A549 (cell line): Measurements from ENCODE around the gene PNMA5. TPM values are rescaled to one million over a fixed set of nuclear protein-coding genes. Genes with fewer than 3 reads are reported as not detected.

Experiments
- JUN ChIP-seq, 2 experiments: fragments of >200 bp; sonication (Bioruptor Twin); formaldehyde crosslinking; IDR thresholded peaks; 2 replicates in 1 of 2; 3 replicates in 1 of 2; pipeline ENCODE4 v1.6.1; 2016 to 2017
- polyA plus RNA-seq, 4 experiments: library from polyadenylated mRNA; depleted of rRNA in 3 of 4; stranded (reverse); fragments of >200 nt; fragmentation: RNase III in 1 of 4; extraction: RNeasy Plus Mini Kit Qiagen cat#74134 plus additional on column Dnase treatment in 1 of 4; gene quantifications; 2 replicates in 3 of 4; 3 replicates in 1 of 4; pipeline ENCODE4 v1.2.3, GENCODE V29; 2011 to 2017

The PNMA5 gene
- polyA plus RNA-seq, 2 of the 4 experiments (the other 2 are of a cell fraction), result not detected

DNA sequence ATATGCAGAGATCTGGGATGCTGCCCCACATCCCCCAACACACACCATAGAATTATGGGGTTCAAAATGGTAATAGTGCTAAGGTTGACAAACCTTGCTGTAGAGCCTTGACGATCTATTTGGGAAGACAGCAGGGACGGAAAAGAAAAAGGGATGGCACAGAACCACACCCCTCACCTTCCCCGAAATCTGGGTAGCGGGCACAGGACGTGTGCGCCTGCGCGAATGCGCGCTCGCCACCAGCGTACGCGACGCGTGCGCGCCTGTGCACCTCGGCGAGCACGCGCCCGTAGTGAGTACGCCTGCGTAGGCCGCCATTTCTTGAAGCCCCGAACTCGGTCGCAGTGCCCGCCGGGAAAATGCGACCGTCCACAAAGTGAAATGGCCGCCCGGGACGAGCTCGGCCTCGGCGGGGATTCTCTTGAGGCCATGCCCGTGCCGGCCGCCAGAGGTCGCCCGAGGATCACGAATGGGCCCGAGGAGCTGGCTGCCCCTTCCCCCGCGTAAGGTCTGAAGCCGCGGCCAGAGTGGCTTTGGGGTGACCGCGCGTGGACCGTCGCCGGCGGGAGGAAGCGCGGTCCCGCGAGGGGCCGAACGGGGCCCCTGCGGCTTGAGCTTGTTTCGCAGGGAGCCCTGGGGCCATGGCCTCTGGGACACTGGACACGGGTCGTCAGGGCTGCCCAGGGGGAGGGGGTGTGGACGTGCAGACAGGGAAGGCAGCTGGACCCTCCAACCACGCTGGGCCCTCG is 52.4 kb downstream of the PNMA5 start (continued):
- TF ChIP-seq JUN (IDR thresholded peaks at IDR 0.05), result peak in 1 of 2 experiments; percentile 40; a peak in 2 of 5 replicates

Other genes starting within 250 kb of the PNMA5 start
- gene MAGEA2, start 240.3 kb downstream of the PNMA5 start, polyA plus RNA-seq (2011; rRNA removed), result 0.09 and 0.34 TPM in 2 replicates
- gene MAGEA2, start 240.3 kb downstream of the PNMA5 start, polyA plus RNA-seq (2017; fragmentation: RNase III; extraction: RNeasy Plus Mini Kit Qiagen cat#74134 plus additional on column Dnase treatment), result 0.04 to 0.05 TPM in 2 of 3 replicates, not detected in the other
- gene CSAG3, start 234.9 kb downstream of the PNMA5 start, polyA plus RNA-seq (2011; rRNA removed), result 0.10 TPM in 1 of 2 replicates, not detected in the other
- not detected in 3 replicates for gene CSAG3, start 234.9 kb downstream of the PNMA5 start, polyA plus RNA-seq (2017; fragmentation: RNase III; extraction: RNeasy Plus Mini Kit Qiagen cat#74134 plus additional on column Dnase treatment)
- gene MAGEA6, start 224.4 kb downstream of the PNMA5 start, polyA plus RNA-seq (2011; rRNA removed), result 15.2 and 21.2 TPM in 2 replicates
- 10.2 to 11.3 TPM (median 10.9 TPM) in 3 replicates for gene MAGEA6, start 224.4 kb downstream of the PNMA5 start, polyA plus RNA-seq (2017; fragmentation: RNase III; extraction: RNeasy Plus Mini Kit Qiagen cat#74134 plus additional on column Dnase treatment)
- gene CETN2, start 163.4 kb downstream of the PNMA5 start, polyA plus RNA-seq (2011; rRNA removed), result 64.7 and 69.2 TPM in 2 replicates
- 77.8 to 87.3 TPM (median 82.6 TPM) in 3 replicates for gene CETN2, start 163.4 kb downstream of the PNMA5 start, polyA plus RNA-seq (2017; fragmentation: RNase III; extraction: RNeasy Plus Mini Kit Qiagen cat#74134 plus additional on column Dnase treatment)
- gene NSDHL, start 163.1 kb downstream of the PNMA5 start, polyA plus RNA-seq (2011; rRNA removed), result 24.9 and 26.9 TPM in 2 replicates
- gene NSDHL, start 163.1 kb downstream of the PNMA5 start, polyA plus RNA-seq (2017; fragmentation: RNase III; extraction: RNeasy Plus Mini Kit Qiagen cat#74134 plus additional on column Dnase treatment), result 43.0 to 51.3 TPM (median 50.5 TPM) in 3 replicates
- gene ZNF185, start 96.0 kb downstream of the PNMA5 start, polyA plus RNA-seq (2011; rRNA removed), result 11.2 and 12.8 TPM in 2 replicates
- gene ZNF185, start 96.0 kb downstream of the PNMA5 start, polyA plus RNA-seq (2017; fragmentation: RNase III; extraction: RNeasy Plus Mini Kit Qiagen cat#74134 plus additional on column Dnase treatment), result 4.9 to 5.2 TPM (median 5.0 TPM) in 3 replicates
- gene PNMA3, start 62.4 kb upstream of the PNMA5 start, polyA plus RNA-seq (2011; rRNA removed), result 0.08 and 0.11 TPM in 2 replicates
- 0.10 to 0.26 TPM (median 0.16 TPM) in 3 replicates for gene PNMA3, start 62.4 kb upstream of the PNMA5 start, polyA plus RNA-seq (2017; fragmentation: RNase III; extraction: RNeasy Plus Mini Kit Qiagen cat#74134 plus additional on column Dnase treatment)
- gene PNMA6A, start 78.3 kb upstream of the PNMA5 start, polyA plus RNA-seq (2011; rRNA removed), result 0.93 and 1.1 TPM in 2 replicates
- gene PNMA6A, start 78.3 kb upstream of the PNMA5 start, polyA plus RNA-seq (2017; fragmentation: RNase III; extraction: RNeasy Plus Mini Kit Qiagen cat#74134 plus additional on column Dnase treatment), result 2.4 to 3.3 TPM (median 2.6 TPM) in 3 replicates
- gene MAGEA1, start 185.2 kb upstream of the PNMA5 start, polyA plus RNA-seq (2011; rRNA removed), result 0.04 and 0.12 TPM in 2 replicates
- not detected in 3 replicates for gene MAGEA1, start 185.2 kb upstream of the PNMA5 start, polyA plus RNA-seq (2017; fragmentation: RNase III; extraction: RNeasy Plus Mini Kit Qiagen cat#74134 plus additional on column Dnase treatment)